ENCODE results near the gene NFE2L2.
A peak's percentile ranks its signal among the peaks of the same experiment; 100 is the strongest.
"Not testable (repeated sequence)": the region's sequence is repeated elsewhere in the genome, so short reads cannot be mapped to it uniquely, and the experiment has no call there.

NFE2L2 gene

GRCh38 chr2:177249038-177249437 lies 15.5 kb downstream of the NFE2L2 start:
- Histone ChIP-seq H3K9me3 (ENCODE audit: control insufficient read depth, low read length) (no peaks in the 10 kb centered on the region), H3K36me3 (ENCODE audit: control insufficient read depth, insufficient read depth, low read length) (no peaks in the 10 kb centered on the region), H3K27ac (ENCODE audit: insufficient read depth, low read length, poor library complexity, severe bottlenecking) (no peak overlapping the region), H3K4me3 (ENCODE audit: insufficient read depth, low read depth, low read length, poor library complexity, severe bottlenecking) (no peak overlapping the region), H3K27me3 (replicated peaks; ENCODE audit: control insufficient read depth, insufficient read depth, low read length, poor library complexity, severe bottlenecking) (no peaks in the 10 kb centered on the region), H3K4me1 (ENCODE audit: control insufficient read depth, insufficient read depth, low read length, poor library complexity, severe bottlenecking) (peaks cover 16% of the 10 kb centered on the region)
- no peak for DNase-seq

- no peak for DNase-seq
- Histone ChIP-seq H3K9me3 (ENCODE audit: control insufficient read depth, low read length) (no peaks in the 10 kb centered on the region), H3K27ac (ENCODE audit: insufficient read depth, low read length, poor library complexity, severe bottlenecking) (no peak overlapping the region), H3K4me1 (ENCODE audit: control insufficient read depth, insufficient read depth, low read length, poor library complexity, severe bottlenecking) (peaks cover 21% of the 10 kb centered on the region), H3K27me3 (replicated peaks; ENCODE audit: control insufficient read depth, insufficient read depth, low read length, poor library complexity, severe bottlenecking) (no peaks in the 10 kb centered on the region), H3K4me3 (ENCODE audit: insufficient read depth, low read depth, low read length, poor library complexity, severe bottlenecking) (no peak overlapping the region), H3K36me3 (ENCODE audit: control insufficient read depth, insufficient read depth, low read length) (no peaks in the 10 kb centered on the region)
Observed at GRCh38 chr2:177247693-177248262, 16.7 kb downstream of the NFE2L2 start.

- not testable (repeated sequence) for H3K27me3 ChIP-seq (replicated peaks; ENCODE audit: control insufficient read depth, insufficient read depth, low read length, poor library complexity, severe bottlenecking); H3K27ac ChIP-seq (ENCODE audit: insufficient read depth, low read length, poor library complexity, severe bottlenecking); H3K9me3 ChIP-seq (ENCODE audit: control insufficient read depth, low read length); H3K4me3 ChIP-seq (ENCODE audit: insufficient read depth, low read depth, low read length, poor library complexity, severe bottlenecking); DNase-seq; H3K36me3 ChIP-seq (ENCODE audit: control insufficient read depth, insufficient read depth, low read length)
- peaks cover 23% of the 10 kb centered on the region for H3K4me1 ChIP-seq (ENCODE audit: control insufficient read depth, insufficient read depth, low read length, poor library complexity, severe bottlenecking)
Observed at GRCh38 chr2:177246523-177247030, 17.9 kb downstream of the NFE2L2 start.

DNA sequence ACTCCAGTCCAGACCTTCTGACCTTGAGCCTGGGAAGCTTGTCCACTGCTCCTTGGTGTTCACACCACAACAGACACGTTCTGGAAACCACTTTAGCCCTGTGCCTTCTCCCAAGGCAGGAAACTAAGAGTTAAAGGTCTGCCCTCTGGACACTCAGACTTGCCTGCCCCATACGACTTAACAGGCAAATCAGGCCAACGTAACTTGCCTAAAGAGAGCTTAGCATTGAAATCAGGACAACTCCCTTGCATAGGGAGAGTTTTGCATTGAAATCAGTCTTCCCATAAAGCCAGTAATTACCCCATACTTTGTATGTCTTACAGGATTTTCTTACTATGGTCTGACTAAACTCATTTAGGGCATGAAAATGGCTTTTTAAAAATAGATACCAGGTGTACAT lies 18.5 kb downstream of the NFE2L2 start:
- no peaks in the 10 kb centered on the region for H3K36me3 ChIP-seq (ENCODE audit: control insufficient read depth, insufficient read depth, low read length)
- no peaks in the 10 kb centered on the region for H3K27me3 ChIP-seq (replicated peaks; ENCODE audit: control insufficient read depth, insufficient read depth, low read length, poor library complexity, severe bottlenecking)
- DNase-seq = no peak
- no peak overlapping the region for H3K27ac ChIP-seq (ENCODE audit: insufficient read depth, low read length, poor library complexity, severe bottlenecking)
- peaks cover 24% of the 10 kb centered on the region for H3K4me1 ChIP-seq (ENCODE audit: control insufficient read depth, insufficient read depth, low read length, poor library complexity, severe bottlenecking)
- H3K4me3 ChIP-seq (ENCODE audit: insufficient read depth, low read depth, low read length, poor library complexity, severe bottlenecking) = no peak overlapping the region
- no peaks in the 10 kb centered on the region for H3K9me3 ChIP-seq (ENCODE audit: control insufficient read depth, low read length)

- no peak for DNase-seq
- H3K36me3 ChIP-seq (ENCODE audit: control insufficient read depth, insufficient read depth, low read length) = no peaks in the 10 kb centered on the region
- H3K4me1 ChIP-seq (ENCODE audit: control insufficient read depth, insufficient read depth, low read length, poor library complexity, severe bottlenecking) = peaks cover 32% of the 10 kb centered on the region
- H3K4me3 ChIP-seq (ENCODE audit: insufficient read depth, low read depth, low read length, poor library complexity, severe bottlenecking) = no peak overlapping the region
- no peaks in the 10 kb centered on the region for H3K9me3 ChIP-seq (ENCODE audit: control insufficient read depth, low read length)
- H3K27ac ChIP-seq (ENCODE audit: insufficient read depth, low read length, poor library complexity, severe bottlenecking) = no peak overlapping the region
- H3K27me3 ChIP-seq (replicated peaks; ENCODE audit: control insufficient read depth, insufficient read depth, low read length, poor library complexity, severe bottlenecking) = no peaks in the 10 kb centered on the region
Observed at GRCh38 chr2:177245010-177245422, 19.5 kb downstream of the NFE2L2 start.

- no peak for DNase-seq
- Histone ChIP-seq H3K9me3 (ENCODE audit: control insufficient read depth, low read length) (no peaks in the 10 kb centered on the region), H3K36me3 (ENCODE audit: control insufficient read depth, insufficient read depth, low read length) (no peaks in the 10 kb centered on the region), H3K27me3 (replicated peaks; ENCODE audit: control insufficient read depth, insufficient read depth, low read length, poor library complexity, severe bottlenecking) (no peaks in the 10 kb centered on the region), H3K27ac (ENCODE audit: insufficient read depth, low read length, poor library complexity, severe bottlenecking) (no peak overlapping the region), H3K4me3 (ENCODE audit: insufficient read depth, low read depth, low read length, poor library complexity, severe bottlenecking) (no peak overlapping the region), H3K4me1 (ENCODE audit: control insufficient read depth, insufficient read depth, low read length, poor library complexity, severe bottlenecking) (peaks cover 36% of the 10 kb centered on the region)
Observed at GRCh38 chr2:177244244-177244771, 20.2 kb downstream of the NFE2L2 start.

GRCh38 chr2:177243476-177243875 lies 21.1 kb downstream of the NFE2L2 start:
- no peak for DNase-seq
- Histone ChIP-seq H3K4me1 (ENCODE audit: control insufficient read depth, insufficient read depth, low read length, poor library complexity, severe bottlenecking) (peaks cover 40% of the 10 kb centered on the region), H3K4me3 (ENCODE audit: insufficient read depth, low read depth, low read length, poor library complexity, severe bottlenecking) (no peak overlapping the region), H3K36me3 (ENCODE audit: control insufficient read depth, insufficient read depth, low read length) (no peaks in the 10 kb centered on the region), H3K9me3 (ENCODE audit: control insufficient read depth, low read length) (no peaks in the 10 kb centered on the region), H3K27ac (ENCODE audit: insufficient read depth, low read length, poor library complexity, severe bottlenecking) (peak overlapping the region; percentile 18), H3K27me3 (replicated peaks; ENCODE audit: control insufficient read depth, insufficient read depth, low read length, poor library complexity, severe bottlenecking) (no peaks in the 10 kb centered on the region)

DNA sequence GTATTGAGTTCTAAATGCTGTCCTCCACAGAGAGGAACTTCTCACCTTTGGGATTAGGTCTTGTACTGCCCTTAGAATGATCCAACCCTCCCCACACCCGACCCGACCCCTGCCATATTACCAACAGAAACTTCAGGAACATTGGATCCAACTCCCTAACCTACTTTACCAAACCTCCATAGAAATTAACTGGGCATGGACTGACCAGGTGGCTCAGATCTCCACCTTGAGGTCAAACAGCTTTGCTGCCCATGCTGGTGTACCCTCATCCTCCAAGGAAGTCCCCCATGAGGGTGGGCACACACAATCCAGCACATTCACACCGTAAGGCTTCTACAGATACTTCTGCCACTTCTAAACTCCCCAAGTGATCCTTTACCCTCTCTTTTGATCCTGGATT lies 21.5 kb downstream of the NFE2L2 start:
- H3K27ac ChIP-seq (ENCODE audit: insufficient read depth, low read length, poor library complexity, severe bottlenecking) = peak overlapping the region; percentile 26

GRCh38 chr2:177242121-177242987 lies 22.2 kb downstream of the NFE2L2 start:
- Histone ChIP-seq H3K27me3 (replicated peaks; ENCODE audit: control insufficient read depth, insufficient read depth, low read length, poor library complexity, severe bottlenecking) (no peaks in the 10 kb centered on the region), H3K9me3 (ENCODE audit: control insufficient read depth, low read length) (no peaks in the 10 kb centered on the region), H3K4me3 (ENCODE audit: insufficient read depth, low read depth, low read length, poor library complexity, severe bottlenecking) (no peak overlapping the region), H3K4me1 (ENCODE audit: control insufficient read depth, insufficient read depth, low read length, poor library complexity, severe bottlenecking) (peaks cover 40% of the 10 kb centered on the region), H3K27ac (ENCODE audit: insufficient read depth, low read length, poor library complexity, severe bottlenecking) (peak overlapping the region; percentile 26), H3K36me3 (ENCODE audit: control insufficient read depth, insufficient read depth, low read length) (no peaks in the 10 kb centered on the region)
- no peak for DNase-seq

More for the DNA sequence above, 21.5 kb downstream of the NFE2L2 start:
- Histone ChIP-seq H3K4me1 (ENCODE audit: control insufficient read depth, insufficient read depth, low read length, poor library complexity, severe bottlenecking) (peaks cover 40% of the 10 kb centered on the region), H3K36me3 (ENCODE audit: control insufficient read depth, insufficient read depth, low read length) (no peaks in the 10 kb centered on the region), H3K4me3 (ENCODE audit: insufficient read depth, low read depth, low read length, poor library complexity, severe bottlenecking) (no peak overlapping the region), H3K27me3 (replicated peaks; ENCODE audit: control insufficient read depth, insufficient read depth, low read length, poor library complexity, severe bottlenecking) (no peaks in the 10 kb centered on the region), H3K9me3 (ENCODE audit: control insufficient read depth, low read length) (no peaks in the 10 kb centered on the region)
- no peak for DNase-seq

DNA sequence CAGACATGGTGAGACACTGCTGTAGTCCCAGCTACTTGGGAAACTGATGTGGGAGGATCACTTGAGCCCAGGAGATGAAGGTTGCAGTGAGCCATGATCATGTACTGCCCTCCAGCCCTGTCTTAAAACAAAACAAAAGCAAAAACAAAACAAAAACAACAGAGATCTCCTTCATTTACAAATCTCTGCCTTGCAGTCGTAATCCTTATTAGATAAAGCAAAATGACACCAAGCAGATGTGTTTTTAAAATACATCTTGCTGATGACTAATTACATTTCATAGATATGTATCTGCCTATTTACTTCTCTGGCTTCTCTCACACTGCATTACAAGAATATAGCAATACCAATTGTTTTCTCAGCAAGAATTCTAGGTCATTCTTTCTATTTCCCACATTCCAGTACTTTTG lies 22.8 kb downstream of the NFE2L2 start:
- H3K9me3 ChIP-seq (ENCODE audit: control insufficient read depth, low read length) = no peaks in the 10 kb centered on the region
- peaks cover 40% of the 10 kb centered on the region for H3K4me1 ChIP-seq (ENCODE audit: control insufficient read depth, insufficient read depth, low read length, poor library complexity, severe bottlenecking)
- no peak for DNase-seq
- no peak overlapping the region for H3K4me3 ChIP-seq (ENCODE audit: insufficient read depth, low read depth, low read length, poor library complexity, severe bottlenecking)
- H3K27ac ChIP-seq (ENCODE audit: insufficient read depth, low read length, poor library complexity, severe bottlenecking) = peak overlapping the region; percentile 26
- H3K27me3 ChIP-seq (replicated peaks; ENCODE audit: control insufficient read depth, insufficient read depth, low read length, poor library complexity, severe bottlenecking) = no peaks in the 10 kb centered on the region
- no peaks in the 10 kb centered on the region for H3K36me3 ChIP-seq (ENCODE audit: control insufficient read depth, insufficient read depth, low read length)
